Sigmoid colon (tissue), 7 donors: ENCODE results near the gene ETV3. TPM values are rescaled to one million over a fixed set of nuclear protein-coding genes. Genes with fewer than 3 reads are reported as not detected.

ENCODE experiments used
- DNase-seq: peaks from one replicate; pipeline ENCODE4 v3.0.0-alpha.2; 2019
- H3K27ac ChIP-seq, 4 donors: fragments of 200-600 bp; sonication (generic); one replicate each; pipeline ENCODE4 v1.5.1; 2016 to 2019; ENCODE audit warnings: mild to moderate bottlenecking in 1 of 4
- H3K27me3 ChIP-seq, 3 donors: fragments of 200-600 bp; sonication (generic); one replicate each; pipeline ENCODE4 v1.5.1; 2019; ENCODE audit warnings: mild to moderate bottlenecking in 1 of 3
- H3K36me3 ChIP-seq, 4 donors: fragments of 200-600 bp; sonication (generic); one replicate each; pipeline ENCODE4 v1.5.1; 2016 to 2019
- H3K4me1 ChIP-seq, 4 donors: fragments of 200-600 bp; sonication (generic); one replicate each; pipeline ENCODE4 v1.5.1; 2017 to 2019
- H3K4me3 ChIP-seq, 4 donors: fragments of 200-600 bp; sonication (generic); one replicate each; pipeline ENCODE4 v1.5.1; 2017 to 2019; ENCODE audit warnings: mild to moderate bottlenecking in 2 of 4, moderate library complexity in 1 of 4
- H3K9me3 ChIP-seq, 4 donors: fragments of 200-600 bp in 3 of 4; sonication (generic) in 3 of 4; one replicate each; pipeline versions ENCODE4 v1.5.1 to v1.6.1; 2013 to 2019
- EP300 ChIP-seq, 4 donors: sonication (generic); formaldehyde crosslinking; IDR thresholded peaks; one replicate each; pipeline ENCODE4 v1.6.1; 2017; ENCODE audit warnings: antibody characterized with exemption in 4 of 4
- POLR2A ChIP-seq, 2 donors: fragments of 450-650 bp; IDR thresholded peaks; one replicate each; pipeline ENCODE4 v1.6.1; 2016; ENCODE audit warnings: antibody characterized with exemption in 2 of 2, mild to moderate bottlenecking in 2 of 2, moderate library complexity in 2 of 2
- POLR2AphosphoS5 ChIP-seq, 4 donors: sonication (generic); formaldehyde crosslinking; IDR thresholded peaks; one replicate each; pipeline ENCODE4 v1.6.1; 2017; ENCODE audit warnings: antibody characterized with exemption in 4 of 4
- WGBS, 2 donors: extraction: QIAGEN DNeasy Blood & Tissue Kit; methylation state at CpG; one replicate each; pipeline ENCODE4 v1.1.7; 2013; 5-methylcytosine and 5-hydroxymethylcytosine counted together
- intact Hi-C: fragments of 100-400 bp; cut with DNase I; formaldehyde crosslinking; loops from one replicate; pipeline ENCODE4 v1.15.1; 2023
- polyA plus RNA-seq, 3 donors: library from polyadenylated mRNA; stranded (reverse); fragments of 200-250 nt; gene quantifications; one replicate each; pipeline ENCODE4 v1.2.3, GENCODE V29; 2013
- total RNA-seq, 4 donors: library from RNA; depleted of rRNA; stranded (reverse); fragments of >200 nt; gene quantifications; one replicate each; pipeline ENCODE4 v1.1.0, GENCODE V29; 2016
- TF ChIP-seq, protein P1 (sequence below), 4 experiments: fragments of 450-650 bp in 3 of 4; fragments of 200-600 bp in 1 of 4; IDR thresholded peaks; one replicate each; pipeline ENCODE4 v1.5.1; 2016 to 2019; ENCODE audit warnings: antibody characterized with exemption in 4 of 4, mild to moderate bottlenecking in 3 of 4, moderate library complexity in 2 of 4
- donor health status: healthy with polysubstance abuse.
- donor health status: Bipolar disorder and iron deficiency.
- donor health status: healthy.

ETV3 gene
- total and polyA plus RNA-seq, 7 donors, result 6.6 to 20.2 (median 14.1) TPM

DNA sequence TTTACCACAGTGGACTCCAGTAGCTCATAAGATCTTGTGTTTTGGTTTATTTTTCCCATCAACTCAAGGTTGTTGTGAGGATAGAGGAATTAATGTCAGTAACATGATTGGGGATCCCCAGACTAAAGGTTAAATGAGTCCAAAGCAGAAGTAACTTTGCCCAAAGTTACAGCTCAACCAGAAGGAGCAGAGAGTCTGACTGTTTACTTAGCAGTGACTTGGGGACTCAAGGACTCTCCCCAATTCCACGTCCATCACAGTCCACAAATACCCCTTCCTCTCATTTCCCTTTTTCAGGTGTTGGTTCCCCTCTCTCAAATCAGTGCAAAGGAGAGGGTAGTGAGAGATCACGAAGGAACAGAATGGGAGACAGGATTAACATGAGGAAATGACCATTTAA, 4.0 kb upstream of the ETV3 start:
- intact Hi-C loops, result no loop called here
- Histone ChIP-seq H3K4me1 (peaks cover 0 to 12% (median 7%) of the 10 kb centered on the region in 4 donors), H3K4me3 (no peak overlapping the region), H3K36me3 (no peaks in the 10 kb centered on the region), H3K27me3 (no peaks in the 10 kb centered on the region), H3K27ac (no peak overlapping the region), H3K9me3 (no peaks in the 10 kb centered on the region)
- no peak for DNase-seq
- no peak for TF ChIP-seq EP300 (IDR thresholded peaks at IDR 0.05)
- TF ChIP-seq POLR2AphosphoS5 (IDR thresholded peaks at IDR 0.05), result no peak
- TF ChIP-seq, protein P1, sequence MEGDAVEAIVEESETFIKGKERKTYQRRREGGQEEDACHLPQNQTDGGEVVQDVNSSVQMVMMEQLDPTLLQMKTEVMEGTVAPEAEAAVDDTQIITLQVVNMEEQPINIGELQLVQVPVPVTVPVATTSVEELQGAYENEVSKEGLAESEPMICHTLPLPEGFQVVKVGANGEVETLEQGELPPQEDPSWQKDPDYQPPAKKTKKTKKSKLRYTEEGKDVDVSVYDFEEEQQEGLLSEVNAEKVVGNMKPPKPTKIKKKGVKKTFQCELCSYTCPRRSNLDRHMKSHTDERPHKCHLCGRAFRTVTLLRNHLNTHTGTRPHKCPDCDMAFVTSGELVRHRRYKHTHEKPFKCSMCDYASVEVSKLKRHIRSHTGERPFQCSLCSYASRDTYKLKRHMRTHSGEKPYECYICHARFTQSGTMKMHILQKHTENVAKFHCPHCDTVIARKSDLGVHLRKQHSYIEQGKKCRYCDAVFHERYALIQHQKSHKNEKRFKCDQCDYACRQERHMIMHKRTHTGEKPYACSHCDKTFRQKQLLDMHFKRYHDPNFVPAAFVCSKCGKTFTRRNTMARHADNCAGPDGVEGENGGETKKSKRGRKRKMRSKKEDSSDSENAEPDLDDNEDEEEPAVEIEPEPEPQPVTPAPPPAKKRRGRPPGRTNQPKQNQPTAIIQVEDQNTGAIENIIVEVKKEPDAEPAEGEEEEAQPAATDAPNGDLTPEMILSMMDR (IDR thresholded peaks at IDR 0.05), result no peak
- no peak for TF ChIP-seq POLR2A (IDR thresholded peaks at IDR 0.05)
- WGBS, 2 donors, result 70 to 82% methylated on average over 2 of the region's 2 CpGs

DNA sequence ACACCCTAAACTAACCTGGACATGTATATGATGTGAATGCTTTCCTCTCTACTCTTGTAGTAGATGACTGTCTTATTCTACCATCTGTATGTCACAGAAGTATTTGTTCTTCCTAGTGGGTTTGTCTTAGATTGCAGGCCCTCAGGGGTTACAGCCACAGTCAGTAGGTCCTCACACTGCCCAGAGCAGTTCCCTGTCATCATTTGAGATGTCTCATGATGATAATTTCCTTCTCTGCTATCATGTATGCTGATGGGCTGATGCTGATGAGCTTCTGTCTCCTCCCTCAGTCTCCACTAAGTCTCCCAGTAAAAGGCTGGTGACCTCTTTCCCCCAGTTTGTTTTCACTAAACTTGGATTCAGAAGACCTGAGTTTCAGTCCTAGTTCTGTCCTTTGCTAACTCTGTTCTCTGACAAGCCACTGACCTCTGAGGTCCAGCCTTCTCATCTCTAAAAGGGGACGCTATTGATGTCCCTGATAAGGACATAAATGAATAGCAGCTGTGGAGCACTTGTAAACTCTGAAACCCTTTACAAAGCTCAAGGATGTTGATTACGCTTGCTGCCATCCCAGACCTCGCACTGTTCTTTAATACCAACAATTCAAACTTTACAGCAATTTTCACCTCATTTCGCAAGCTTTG, 3.1 kb upstream of the ETV3 start:
- DNase-seq, result no peak
- H3K9me3 ChIP-seq, result no peaks in the 10 kb centered on the region
- intact Hi-C loops, result no loop called here
- TF ChIP-seq POLR2AphosphoS5 (IDR thresholded peaks at IDR 0.05) (no peak), POLR2A (IDR thresholded peaks at IDR 0.05) (no peak), EP300 (IDR thresholded peaks at IDR 0.05) (no peak)
- no peaks in the 10 kb centered on the region for H3K27me3 ChIP-seq
- H3K4me1 ChIP-seq, result peaks cover 0 to 21% (median 15%) of the 10 kb centered on the region in 4 donors
- no peak overlapping the region for H3K27ac ChIP-seq
- 87 to 93% methylated on average over 4 of the region's 4 CpGs for WGBS, 2 donors
- H3K4me3 ChIP-seq, result no peak overlapping the region
- no peaks in the 10 kb centered on the region for H3K36me3 ChIP-seq

DNA sequence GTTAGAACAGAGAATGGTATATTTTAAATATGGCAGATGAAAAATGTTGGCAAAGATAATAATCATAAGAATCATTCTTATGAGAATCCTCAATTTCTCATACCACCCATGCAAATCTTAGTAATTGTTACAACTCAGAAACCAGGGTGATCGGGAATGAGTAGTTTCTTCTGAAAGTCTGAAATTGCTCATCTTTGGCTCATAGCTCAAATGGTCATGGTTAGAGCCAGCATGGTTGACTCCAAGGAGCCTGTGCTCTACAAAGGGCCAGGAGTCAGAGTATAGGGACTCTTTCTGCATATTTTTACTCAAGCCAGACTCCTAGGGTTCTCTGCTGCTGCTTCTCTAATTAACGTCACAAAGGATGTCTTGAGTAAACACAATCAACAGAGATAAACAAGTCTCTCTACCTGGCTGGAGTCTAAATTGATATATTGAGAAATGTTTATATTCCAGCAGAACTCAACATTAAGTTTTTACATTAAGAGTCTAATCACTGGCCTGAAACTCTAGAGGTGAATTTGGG, 1.9 kb upstream of the ETV3 start:
- Histone ChIP-seq H3K9me3 (no peaks in the 10 kb centered on the region), H3K36me3 (peaks cover 2 to 10% (median 8%) of the 10 kb centered on the region in 4 donors), H3K4me1 (peaks cover 0 to 27% (median 22%) of the 10 kb centered on the region in 4 donors), H3K4me3 (no peak overlapping the region), H3K27ac (no peak overlapping the region), H3K27me3 (no peaks in the 10 kb centered on the region)
- intact Hi-C loops, result no loop called here
- DNase-seq, result no peak
- WGBS, 2 donors, result 69 to 77% methylated on average over 2 of the region's 2 CpGs
- no peak for TF ChIP-seq POLR2A (IDR thresholded peaks at IDR 0.05)
- TF ChIP-seq POLR2AphosphoS5 (IDR thresholded peaks at IDR 0.05), result no peak
- TF ChIP-seq EP300 (IDR thresholded peaks at IDR 0.05), result no peak
- TF ChIP-seq, protein P1 (IDR thresholded peaks at IDR 0.05), result no peak

DNA sequence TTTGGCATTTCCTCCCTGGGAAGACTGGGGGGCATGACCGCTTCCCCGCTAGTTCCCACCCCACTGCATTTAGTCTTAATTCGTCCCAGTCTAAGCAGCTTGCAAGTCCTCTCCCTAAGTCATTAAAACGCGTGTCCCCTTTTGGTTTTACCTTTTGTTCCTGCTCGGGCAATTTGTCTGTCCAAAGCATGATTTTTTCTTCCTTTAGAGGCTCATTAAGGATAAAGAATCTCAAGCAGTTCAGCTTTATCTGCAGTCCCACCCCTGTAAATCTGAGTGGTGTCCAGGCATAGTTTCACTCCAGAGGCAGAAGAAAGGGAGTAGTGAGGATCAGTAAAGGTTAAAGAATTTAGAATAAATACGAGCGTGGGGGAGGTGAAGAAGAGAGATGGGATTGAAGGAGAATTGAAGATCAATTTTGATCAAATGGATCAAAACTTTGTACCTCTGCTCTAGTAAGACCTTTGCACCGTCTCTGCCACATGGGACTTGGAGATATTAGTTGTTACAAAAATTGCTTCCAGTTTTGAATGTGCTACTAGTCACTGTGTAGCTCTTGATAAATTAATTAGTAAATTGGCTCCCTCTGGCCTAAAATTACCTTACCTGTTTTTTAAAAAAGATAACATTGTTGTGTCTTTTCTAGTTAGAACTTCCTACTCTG, 989 bp upstream of the ETV3 start:
- no peaks in the 10 kb centered on the region for H3K9me3 ChIP-seq
- H3K27me3 ChIP-seq, result no peaks in the 10 kb centered on the region
- intact Hi-C loops, result loop anchor here (5.0 to 10.0 kb wide), 2 partner anchors 92 to 944 kb away; partner anchors contain the start of genes ARHGEF11 and SLC25A44
- H3K27ac ChIP-seq, result peak overlapping the region; percentile 96 to 99 (median 98)
- 21 to 25% methylated on average over 9 of the region's 9 CpGs for WGBS, 2 donors
- H3K4me1 ChIP-seq, result peaks cover 0 to 27% (median 22%) of the 10 kb centered on the region in 4 donors
- H3K4me3 ChIP-seq, result peak overlapping the region; percentile 80 to 96 (median 92)
- TF ChIP-seq POLR2A (IDR thresholded peaks at IDR 0.05) (no peak), POLR2AphosphoS5 (IDR thresholded peaks at IDR 0.05) (no peak), EP300 (IDR thresholded peaks at IDR 0.05) (no peak)
- TF ChIP-seq, protein P1 (IDR thresholded peaks at IDR 0.05), result no peak
- DNase-seq, result no peak
- H3K36me3 ChIP-seq, result peaks cover 11 to 20% (median 18%) of the 10 kb centered on the region in 4 donors
